IgD-negative memory B cell (primary cell): ENCODE measurements around the gene AQP2. TPM values are rescaled to one million over a fixed set of nuclear protein-coding genes. Genes with fewer than 3 reads are reported as not detected.
A peak's percentile ranks its signal among the peaks of the same experiment; 100 is the strongest.
"Not testable (repeated sequence)": the region's sequence is repeated elsewhere in the genome, so short reads cannot be mapped to it uniquely, and the experiment has no call there.

Source experiments
- H3K27ac Mint-ChIP-seq, 3 donors: one replicate each; pipeline ENCODE4 v1.8.0; 2020 to 2022; ENCODE audit warnings: mild to moderate bottlenecking in 3 of 3, mixed read lengths in 3 of 3, moderate library complexity in 1 of 3
- H3K27me3 Mint-ChIP-seq: one replicate; pipeline ENCODE4 v1.8.0; 2021; ENCODE audit warnings: mixed read lengths
- H3K36me3 Mint-ChIP-seq: one replicate; pipeline ENCODE4 v1.8.0; 2020; ENCODE audit warnings: mild to moderate bottlenecking, mixed read lengths
- H3K4me1 Mint-ChIP-seq, 3 donors: one replicate each; pipeline ENCODE4 v1.8.0; 2020 to 2022; ENCODE audit warnings: mixed read lengths in 3 of 3, mild to moderate bottlenecking in 1 of 3
- H3K4me3 Mint-ChIP-seq, 4 donors: one replicate each; pipeline ENCODE4 v1.8.0; 2020 to 2022; ENCODE audit warnings: mild to moderate bottlenecking in 4 of 4, mixed read lengths in 4 of 4, moderate library complexity in 3 of 4
- H3K9me3 Mint-ChIP-seq, 3 donors: one replicate each; pipeline ENCODE4 v1.8.0; 2020 to 2021; ENCODE audit warnings: mixed read lengths in 3 of 3, mild to moderate bottlenecking in 1 of 3
- polyA plus RNA-seq: library from polyadenylated mRNA; unstranded; fragments of 300-500 nt; fragmentation: Illumina TruSeq; gene quantifications from one replicate; pipeline ENCODE4 v1.2.3, GENCODE V29; 2021

Gene AQP2
- polyA plus RNA-seq, 1 donor from 2014 or later, result not detected

GRCh38 chr12:49974677-49975317, 24.3 kb downstream of the AQP2 start:
- no peaks in the 10 kb centered on the region for H3K27me3 Mint-ChIP-seq
- H3K27ac Mint-ChIP-seq, result no peak overlapping the region
- H3K9me3 Mint-ChIP-seq, result no peaks in the 10 kb centered on the region
- H3K4me3 Mint-ChIP-seq, result no peak overlapping the region
- no peaks in the 10 kb centered on the region for H3K36me3 Mint-ChIP-seq
- peaks cover 0 to 2% (median 0%) of the 10 kb centered on the region in 3 donors for H3K4me1 Mint-ChIP-seq

- Mint-ChIP-seq H3K36me3 (no peaks in the 10 kb centered on the region), H3K4me3 (no peak overlapping the region), H3K27me3 (no peaks in the 10 kb centered on the region), H3K9me3 (no peaks in the 10 kb centered on the region), H3K4me1 (peaks cover 0 to 2% (median 0%) of the 10 kb centered on the region in 3 donors), H3K27ac (no peak overlapping the region)
These were observed 24.8 kb downstream of the AQP2 start for GRCh38 chr12:49975318-49975761.

GRCh38 chr12:49976557-49976956, 26.0 kb downstream of the AQP2 start:
- Mint-ChIP-seq H3K27ac (no peak overlapping the region), H3K36me3 (no peaks in the 10 kb centered on the region), H3K27me3 (no peaks in the 10 kb centered on the region), H3K9me3 (no peaks in the 10 kb centered on the region), H3K4me3 (no peak overlapping the region), H3K4me1 (peaks cover 0 to 2% (median 0%) of the 10 kb centered on the region in 3 donors)

GRCh38 chr12:49978125-49978524, 27.6 kb downstream of the AQP2 start:
- no peaks in the 10 kb centered on the region for H3K27me3 Mint-ChIP-seq
- no peaks in the 10 kb centered on the region for H3K36me3 Mint-ChIP-seq
- H3K4me3 Mint-ChIP-seq, result no peak overlapping the region
- peak overlapping the region in 1 of 3 donors; percentile 62 for H3K27ac Mint-ChIP-seq
- no peaks in the 10 kb centered on the region for H3K9me3 Mint-ChIP-seq
- H3K4me1 Mint-ChIP-seq, result peaks cover 0 to 2% (median 0%) of the 10 kb centered on the region in 3 donors

- no peaks in the 10 kb centered on the region for H3K4me1 Mint-ChIP-seq
- no peaks in the 10 kb centered on the region for H3K36me3 Mint-ChIP-seq
- H3K9me3 Mint-ChIP-seq, result no peaks in the 10 kb centered on the region
- no peaks in the 10 kb centered on the region for H3K27me3 Mint-ChIP-seq
- no peak overlapping the region for H3K27ac Mint-ChIP-seq
- H3K4me3 Mint-ChIP-seq, result no peak overlapping the region
These were observed 28.6 kb downstream of the AQP2 start for GRCh38 chr12:49979016-49979586.

GRCh38 chr12:49979791-49980190, 29.3 kb downstream of the AQP2 start:
- no peaks in the 10 kb centered on the region for H3K36me3 Mint-ChIP-seq
- no peaks in the 10 kb centered on the region for H3K27me3 Mint-ChIP-seq
- no peak overlapping the region for H3K27ac Mint-ChIP-seq
- no peaks in the 10 kb centered on the region for H3K9me3 Mint-ChIP-seq
- H3K4me1 Mint-ChIP-seq, result no peaks in the 10 kb centered on the region
- H3K4me3 Mint-ChIP-seq, result no peak overlapping the region

- H3K36me3 Mint-ChIP-seq, result no peaks in the 10 kb centered on the region
- H3K9me3 Mint-ChIP-seq, result no peaks in the 10 kb centered on the region
- no peaks in the 10 kb centered on the region for H3K4me1 Mint-ChIP-seq
- no peak overlapping the region for H3K4me3 Mint-ChIP-seq
- H3K27ac Mint-ChIP-seq, result no peak overlapping the region
- no peaks in the 10 kb centered on the region for H3K27me3 Mint-ChIP-seq
These were observed 30.2 kb downstream of the AQP2 start for GRCh38 chr12:49980501-49981349.

- H3K36me3 Mint-ChIP-seq, result peaks cover 3% of the 10 kb centered on the region
- H3K27ac Mint-ChIP-seq, result no peak overlapping the region
- no peaks in the 10 kb centered on the region for H3K27me3 Mint-ChIP-seq
These were observed 31.9 kb downstream of the AQP2 start for GRCh38 chr12:49982246-49983087.

GRCh38 chr12:49983892-49984291, 33.4 kb downstream of the AQP2 start:
- no peak overlapping the region for H3K4me3 Mint-ChIP-seq
- H3K36me3 Mint-ChIP-seq, result peaks cover 8% of the 10 kb centered on the region
- no peaks in the 10 kb centered on the region for H3K27me3 Mint-ChIP-seq
- H3K9me3 Mint-ChIP-seq, result no peaks in the 10 kb centered on the region
- H3K4me1 Mint-ChIP-seq, result no peaks in the 10 kb centered on the region
- H3K27ac Mint-ChIP-seq, result no peak overlapping the region

More at GRCh38 chr12:49982246-49983087, 31.9 kb downstream of the AQP2 start:
- H3K4me1 Mint-ChIP-seq, result no peaks in the 10 kb centered on the region
- H3K4me3 Mint-ChIP-seq, result no peak overlapping the region
- H3K9me3 Mint-ChIP-seq, result no peaks in the 10 kb centered on the region

GRCh38 chr12:49984476-49985359, 34.2 kb downstream of the AQP2 start:
- no peaks in the 10 kb centered on the region for H3K4me1 Mint-ChIP-seq
- peaks cover 9% of the 10 kb centered on the region for H3K36me3 Mint-ChIP-seq
- H3K4me3 Mint-ChIP-seq, result no peak overlapping the region
- H3K27ac Mint-ChIP-seq, result peak overlapping the region in 2 of 3 donors; percentile 60 to 80
- H3K9me3 Mint-ChIP-seq, result no peaks in the 10 kb centered on the region
- no peaks in the 10 kb centered on the region for H3K27me3 Mint-ChIP-seq

- Mint-ChIP-seq H3K36me3 (peaks cover 15% of the 10 kb centered on the region), H3K4me1 (no peaks in the 10 kb centered on the region), H3K27ac (no peak overlapping the region), H3K27me3 (no peaks in the 10 kb centered on the region), H3K4me3 (no peak overlapping the region), H3K9me3 (no peaks in the 10 kb centered on the region)
These were observed 35.4 kb downstream of the AQP2 start for GRCh38 chr12:49985981-49986380.

- not testable (repeated sequence) for H3K9me3 Mint-ChIP-seq, H3K4me3 Mint-ChIP-seq
These were observed 35.9 kb downstream of the AQP2 start for GRCh38 chr12:49986476-49986875.

GRCh38 chr12:49987625-49988303, 37.2 kb downstream of the AQP2 start:
- H3K27me3 Mint-ChIP-seq, result no peaks in the 10 kb centered on the region
- H3K4me3 Mint-ChIP-seq, result no peak overlapping the region
- no peak overlapping the region for H3K27ac Mint-ChIP-seq
- H3K36me3 Mint-ChIP-seq, result peaks cover 15% of the 10 kb centered on the region
- no peaks in the 10 kb centered on the region for H3K9me3 Mint-ChIP-seq
- no peaks in the 10 kb centered on the region for H3K4me1 Mint-ChIP-seq

More at GRCh38 chr12:49986476-49986875, 35.9 kb downstream of the AQP2 start:
- H3K4me1 Mint-ChIP-seq, H3K27ac Mint-ChIP-seq, H3K27me3 Mint-ChIP-seq: not testable (repeated sequence)
- peaks cover 15% of the 10 kb centered on the region for H3K36me3 Mint-ChIP-seq
